ENCODE data around the gene DSG1. TPM values are rescaled to one million over a fixed set of nuclear protein-coding genes. Genes with fewer than 3 reads are reported as not detected.

The DSG1 gene
- total and polyA plus RNA-seq, 4 donors = 0.13 to 2.9 (median 0.65) TPM

DNA sequence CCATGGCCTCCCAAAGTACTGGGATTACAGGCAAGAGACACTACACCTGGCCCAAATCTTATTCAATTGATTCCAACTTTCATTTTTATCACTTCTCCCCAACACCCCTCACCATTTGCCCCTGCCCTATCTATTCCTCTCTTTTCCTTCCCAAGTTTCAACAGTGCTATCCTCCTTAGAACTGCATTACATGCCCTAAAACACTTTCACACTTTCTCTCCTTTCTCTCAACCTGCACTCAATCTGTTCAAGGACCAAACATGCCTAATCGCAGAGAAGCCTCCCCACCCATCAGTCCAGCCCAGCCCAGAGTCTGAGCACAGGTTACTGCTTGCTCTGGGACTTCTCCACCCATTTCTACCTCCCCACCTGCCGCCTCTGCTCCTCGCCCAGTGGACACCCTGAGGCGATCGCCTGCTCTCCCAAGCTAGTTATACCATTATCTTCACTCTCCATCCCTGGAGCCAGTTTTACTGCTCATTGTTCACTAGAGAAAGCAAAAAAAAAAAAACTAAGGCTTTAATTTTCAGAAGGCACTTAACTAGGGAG lies 23.7 kb upstream of the DSG1 start (continued):
- TF ChIP-seq REST (IDR thresholded peaks at IDR 0.05) = no peak
- no peak for TF ChIP-seq NR2F2 (IDR thresholded peaks at IDR 0.05)

- Histone ChIP-seq H3K36me3 (ENCODE audit: control insufficient read depth in 4 of 4, insufficient read depth in 3 of 4, low read depth in 1 of 4, low read length in 3 of 4) (no peaks in the 10 kb centered on the region), H3K9ac (ENCODE audit: low read depth in 1 of 2, low read length in 2 of 2) (no peak overlapping the region), H3K27ac (ENCODE audit: low read depth in 1 of 2, low read length in 2 of 2) (no peak overlapping the region), H3K9me3 (ENCODE audit: control insufficient read depth in 4 of 4, low read length in 3 of 4) (no peaks in the 10 kb centered on the region), H3K4me1 (ENCODE audit: control insufficient read depth in 4 of 4, insufficient read depth in 4 of 4, low read length in 3 of 4) (peaks cover 0 to 9% (median 0%) of the 10 kb centered on the region in 4 donors), H3K27me3 (ENCODE audit: control insufficient read depth in 4 of 4, insufficient read depth in 4 of 4, low read length in 3 of 4) (no peaks in the 10 kb centered on the region), H3K4me3 (ENCODE audit: low read depth in 1 of 3, low read length in 3 of 3) (no peak overlapping the region)
- TF ChIP-seq RAD21 (IDR thresholded peaks at IDR 0.05) (no peak), EGR1 (IDR thresholded peaks at IDR 0.05; ENCODE audit: low read depth in 2 of 2) (no peak), RXRA (IDR thresholded peaks at IDR 0.05) (no peak), FOXA1 (IDR thresholded peaks at IDR 0.05) (no peak), FOXA2 (IDR thresholded peaks at IDR 0.05) (no peak), NR2F2 (IDR thresholded peaks at IDR 0.05) (no peak), GABPA (IDR thresholded peaks at IDR 0.05 in 1 of 2, conservative IDR thresholded peaks at IDR 0.05 in 1 of 2) (no peak), REST (IDR thresholded peaks at IDR 0.05) (no peak), TAF1 (conservative IDR thresholded peaks at IDR 0.05) (no peak), HNF4G (IDR thresholded peaks at IDR 0.05) (no peak)
- TF ChIP-seq, protein P1, sequence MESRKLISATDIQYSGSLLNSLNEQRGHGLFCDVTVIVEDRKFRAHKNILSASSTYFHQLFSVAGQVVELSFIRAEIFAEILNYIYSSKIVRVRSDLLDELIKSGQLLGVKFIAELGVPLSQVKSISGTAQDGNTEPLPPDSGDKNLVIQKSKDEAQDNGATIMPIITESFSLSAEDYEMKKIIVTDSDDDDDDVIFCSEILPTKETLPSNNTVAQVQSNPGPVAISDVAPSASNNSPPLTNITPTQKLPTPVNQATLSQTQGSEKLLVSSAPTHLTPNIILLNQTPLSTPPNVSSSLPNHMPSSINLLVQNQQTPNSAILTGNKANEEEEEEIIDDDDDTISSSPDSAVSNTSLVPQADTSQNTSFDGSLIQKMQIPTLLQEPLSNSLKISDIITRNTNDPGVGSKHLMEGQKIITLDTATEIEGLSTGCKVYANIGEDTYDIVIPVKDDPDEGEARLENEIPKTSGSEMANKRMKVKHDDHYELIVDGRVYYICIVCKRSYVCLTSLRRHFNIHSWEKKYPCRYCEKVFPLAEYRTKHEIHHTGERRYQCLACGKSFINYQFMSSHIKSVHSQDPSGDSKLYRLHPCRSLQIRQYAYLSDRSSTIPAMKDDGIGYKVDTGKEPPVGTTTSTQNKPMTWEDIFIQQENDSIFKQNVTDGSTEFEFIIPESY (IDR thresholded peaks at IDR 0.05) = no peak
- TF ChIP-seq, protein P2, sequence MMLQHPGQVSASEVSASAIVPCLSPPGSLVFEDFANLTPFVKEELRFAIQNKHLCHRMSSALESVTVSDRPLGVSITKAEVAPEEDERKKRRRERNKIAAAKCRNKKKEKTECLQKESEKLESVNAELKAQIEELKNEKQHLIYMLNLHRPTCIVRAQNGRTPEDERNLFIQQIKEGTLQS (IDR thresholded peaks at IDR 0.05) = no peak
- TF ChIP-seq, protein P3, sequence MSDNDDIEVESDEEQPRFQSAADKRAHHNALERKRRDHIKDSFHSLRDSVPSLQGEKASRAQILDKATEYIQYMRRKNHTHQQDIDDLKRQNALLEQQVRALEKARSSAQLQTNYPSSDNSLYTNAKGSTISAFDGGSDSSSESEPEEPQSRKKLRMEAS (IDR thresholded peaks at IDR 0.05) = no peak
- DNase-seq (ENCODE audit: low spot score) = no peak
- 85% methylated on average over 2 of the region's 2 CpGs for WGBS
Measured at GRCh38 chr18:31297248-31297647, 20.7 kb upstream of the DSG1 start.
